ENCODE data around the gene SERPINI1. TPM values are rescaled to one million over a fixed set of nuclear protein-coding genes. Genes with fewer than 3 reads are reported as not detected.
A peak's percentile ranks its signal among the peaks of the same experiment; 100 is the strongest.

SERPINI1 gene
- total and polyA plus RNA-seq, 9 of the 15 experiments (the other 6 are each of a cell fraction or from before 2014, with no cell fraction given): 1.6 to 9.9 (median 3.5) TPM

DNA sequence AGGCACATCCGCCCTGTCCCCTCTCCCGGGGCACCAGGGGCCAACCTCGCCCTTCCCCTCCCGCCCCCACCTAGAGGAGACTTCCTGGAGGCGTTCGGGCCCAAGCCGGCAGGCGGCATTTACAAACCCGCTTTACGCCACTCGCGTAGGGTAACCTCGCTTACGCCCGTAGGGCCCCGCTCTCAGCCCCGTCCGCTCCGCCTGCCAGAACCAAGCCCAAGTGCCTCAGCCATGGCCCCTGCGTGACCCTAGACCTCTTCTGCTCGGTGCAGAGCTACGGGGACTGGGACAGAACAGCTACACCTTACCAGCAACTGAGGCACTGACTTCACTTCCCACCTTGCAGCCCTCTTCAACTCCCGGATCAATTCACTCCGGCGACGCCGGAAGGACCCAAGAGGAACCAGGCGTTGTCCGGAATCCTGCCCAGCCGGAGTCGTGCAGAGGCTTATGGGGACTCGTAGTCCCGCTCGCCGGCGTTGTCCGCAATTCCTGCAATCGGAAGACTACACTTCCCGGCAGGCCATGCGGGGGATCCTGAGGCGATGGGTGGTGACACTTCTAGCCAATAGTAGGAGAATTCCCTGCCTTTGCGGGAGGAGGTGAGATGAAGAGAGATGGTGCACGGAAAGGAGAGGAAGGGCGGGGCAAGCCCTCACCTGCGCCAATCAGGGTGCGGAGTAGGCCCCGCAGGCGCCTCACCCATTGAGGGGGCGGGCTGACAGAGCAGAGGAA lies 856 bp upstream of the SERPINI1 start, which contains the start of gene PDCD10 (continued):
- no peak for TF ChIP-seq COPS2 (conservative IDR thresholded peaks at IDR 0.05)
- TF ChIP-seq, protein P1, sequence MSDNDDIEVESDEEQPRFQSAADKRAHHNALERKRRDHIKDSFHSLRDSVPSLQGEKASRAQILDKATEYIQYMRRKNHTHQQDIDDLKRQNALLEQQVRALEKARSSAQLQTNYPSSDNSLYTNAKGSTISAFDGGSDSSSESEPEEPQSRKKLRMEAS (CRISPR knock-in tag; IDR thresholded peaks at IDR 0.05): peak; percentile 63; the same call in 1 of the 2 replicates
- TF ChIP-seq BDP1 (IDR thresholded peaks at IDR 0.05; ENCODE audit: insufficient read depth, insufficient read length): no peak
- peak; percentile 74 for TF ChIP-seq CXXC5 (CRISPR knock-in tag; IDR thresholded peaks at IDR 0.05)
- no peak for TF ChIP-seq MXI1 (IDR thresholded peaks at IDR 0.05; ENCODE audit: low read depth, low read length)
- TF ChIP-seq EP400 (IDR thresholded peaks at IDR 0.05): peak; percentile 73
- TF ChIP-seq GATA2 (CRISPR knock-in tag; IDR thresholded peaks at IDR 0.05): no peak
- peak; percentile 17; the same call in 1 of the 2 replicates for TF ChIP-seq RNF2 (IDR thresholded peaks at IDR 0.05)
- TF ChIP-seq, protein P2, sequence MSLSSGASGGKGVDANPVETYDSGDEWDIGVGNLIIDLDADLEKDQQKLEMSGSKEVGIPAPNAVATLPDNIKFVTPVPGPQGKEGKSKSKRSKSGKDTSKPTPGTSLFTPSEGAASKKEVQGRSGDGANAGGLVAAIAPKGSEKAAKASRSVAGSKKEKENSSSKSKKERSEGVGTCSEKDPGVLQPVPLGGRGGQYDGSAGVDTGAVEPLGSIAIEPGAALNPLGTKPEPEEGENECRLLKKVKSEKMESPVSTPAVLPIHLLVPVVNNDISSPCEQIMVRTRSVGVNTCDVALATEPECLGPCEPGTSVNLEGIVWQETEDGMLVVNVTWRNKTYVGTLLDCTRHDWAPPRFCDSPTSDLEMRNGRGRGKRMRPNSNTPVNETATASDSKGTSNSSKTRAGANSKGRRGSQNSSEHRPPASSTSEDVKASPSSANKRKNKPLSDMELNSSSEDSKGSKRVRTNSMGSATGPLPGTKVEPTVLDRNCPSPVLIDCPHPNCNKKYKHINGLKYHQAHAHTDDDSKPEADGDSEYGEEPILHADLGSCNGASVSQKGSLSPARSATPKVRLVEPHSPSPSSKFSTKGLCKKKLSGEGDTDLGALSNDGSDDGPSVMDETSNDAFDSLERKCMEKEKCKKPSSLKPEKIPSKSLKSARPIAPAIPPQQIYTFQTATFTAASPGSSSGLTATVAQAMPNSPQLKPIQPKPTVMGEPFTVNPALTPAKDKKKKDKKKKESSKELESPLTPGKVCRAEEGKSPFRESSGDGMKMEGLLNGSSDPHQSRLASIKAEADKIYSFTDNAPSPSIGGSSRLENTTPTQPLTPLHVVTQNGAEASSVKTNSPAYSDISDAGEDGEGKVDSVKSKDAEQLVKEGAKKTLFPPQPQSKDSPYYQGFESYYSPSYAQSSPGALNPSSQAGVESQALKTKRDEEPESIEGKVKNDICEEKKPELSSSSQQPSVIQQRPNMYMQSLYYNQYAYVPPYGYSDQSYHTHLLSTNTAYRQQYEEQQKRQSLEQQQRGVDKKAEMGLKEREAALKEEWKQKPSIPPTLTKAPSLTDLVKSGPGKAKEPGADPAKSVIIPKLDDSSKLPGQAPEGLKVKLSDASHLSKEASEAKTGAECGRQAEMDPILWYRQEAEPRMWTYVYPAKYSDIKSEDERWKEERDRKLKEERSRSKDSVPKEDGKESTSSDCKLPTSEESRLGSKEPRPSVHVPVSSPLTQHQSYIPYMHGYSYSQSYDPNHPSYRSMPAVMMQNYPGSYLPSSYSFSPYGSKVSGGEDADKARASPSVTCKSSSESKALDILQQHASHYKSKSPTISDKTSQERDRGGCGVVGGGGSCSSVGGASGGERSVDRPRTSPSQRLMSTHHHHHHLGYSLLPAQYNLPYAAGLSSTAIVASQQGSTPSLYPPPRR (CRISPR knock-in tag; IDR thresholded peaks at IDR 0.05; ENCODE audit: borderline replicate concordance): no peak
- peak; percentile 0; the same call in 1 of the 2 replicates for TF ChIP-seq NFE2 (IDR thresholded peaks at IDR 0.05; ENCODE audit: low read depth)
- TF ChIP-seq, protein P3, sequence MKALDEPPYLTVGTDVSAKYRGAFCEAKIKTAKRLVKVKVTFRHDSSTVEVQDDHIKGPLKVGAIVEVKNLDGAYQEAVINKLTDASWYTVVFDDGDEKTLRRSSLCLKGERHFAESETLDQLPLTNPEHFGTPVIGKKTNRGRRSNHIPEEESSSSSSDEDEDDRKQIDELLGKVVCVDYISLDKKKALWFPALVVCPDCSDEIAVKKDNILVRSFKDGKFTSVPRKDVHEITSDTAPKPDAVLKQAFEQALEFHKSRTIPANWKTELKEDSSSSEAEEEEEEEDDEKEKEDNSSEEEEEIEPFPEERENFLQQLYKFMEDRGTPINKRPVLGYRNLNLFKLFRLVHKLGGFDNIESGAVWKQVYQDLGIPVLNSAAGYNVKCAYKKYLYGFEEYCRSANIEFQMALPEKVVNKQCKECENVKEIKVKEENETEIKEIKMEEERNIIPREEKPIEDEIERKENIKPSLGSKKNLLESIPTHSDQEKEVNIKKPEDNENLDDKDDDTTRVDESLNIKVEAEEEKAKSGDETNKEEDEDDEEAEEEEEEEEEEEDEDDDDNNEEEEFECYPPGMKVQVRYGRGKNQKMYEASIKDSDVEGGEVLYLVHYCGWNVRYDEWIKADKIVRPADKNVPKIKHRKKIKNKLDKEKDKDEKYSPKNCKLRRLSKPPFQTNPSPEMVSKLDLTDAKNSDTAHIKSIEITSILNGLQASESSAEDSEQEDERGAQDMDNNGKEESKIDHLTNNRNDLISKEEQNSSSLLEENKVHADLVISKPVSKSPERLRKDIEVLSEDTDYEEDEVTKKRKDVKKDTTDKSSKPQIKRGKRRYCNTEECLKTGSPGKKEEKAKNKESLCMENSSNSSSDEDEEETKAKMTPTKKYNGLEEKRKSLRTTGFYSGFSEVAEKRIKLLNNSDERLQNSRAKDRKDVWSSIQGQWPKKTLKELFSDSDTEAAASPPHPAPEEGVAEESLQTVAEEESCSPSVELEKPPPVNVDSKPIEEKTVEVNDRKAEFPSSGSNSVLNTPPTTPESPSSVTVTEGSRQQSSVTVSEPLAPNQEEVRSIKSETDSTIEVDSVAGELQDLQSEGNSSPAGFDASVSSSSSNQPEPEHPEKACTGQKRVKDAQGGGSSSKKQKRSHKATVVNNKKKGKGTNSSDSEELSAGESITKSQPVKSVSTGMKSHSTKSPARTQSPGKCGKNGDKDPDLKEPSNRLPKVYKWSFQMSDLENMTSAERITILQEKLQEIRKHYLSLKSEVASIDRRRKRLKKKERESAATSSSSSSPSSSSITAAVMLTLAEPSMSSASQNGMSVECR (CRISPR knock-in tag; IDR thresholded peaks at IDR 0.05): peak; percentile 74
- TF ChIP-seq, protein P4, sequence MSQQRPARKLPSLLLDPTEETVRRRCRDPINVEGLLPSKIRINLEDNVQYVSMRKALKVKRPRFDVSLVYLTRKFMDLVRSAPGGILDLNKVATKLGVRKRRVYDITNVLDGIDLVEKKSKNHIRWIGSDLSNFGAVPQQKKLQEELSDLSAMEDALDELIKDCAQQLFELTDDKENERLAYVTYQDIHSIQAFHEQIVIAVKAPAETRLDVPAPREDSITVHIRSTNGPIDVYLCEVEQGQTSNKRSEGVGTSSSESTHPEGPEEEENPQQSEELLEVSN (IDR thresholded peaks at IDR 0.05; ENCODE audit: borderline replicate concordance in 1 of 2, extremely low read depth in 1 of 2, insufficient read depth in 1 of 2, insufficient read length in 1 of 2, low read depth in 1 of 2, low read length in 1 of 2, poor library complexity in 1 of 2, severe bottlenecking in 1 of 2): peak in 1 of 2 experiments; percentile 16
- TF ChIP-seq POU5F1 (IDR thresholded peaks at IDR 0.05; ENCODE audit: borderline replicate concordance, low read depth, low read length, partially characterized antibody): peak; percentile 55
- TF ChIP-seq SUPT5H (IDR thresholded peaks at IDR 0.05): peak; percentile 93

Data from K562 (cell line).